GM18508 (cell line): ENCODE measurements around the gene SLIT3.

Source experiments
- ATAC-seq: cut with Tn5 transposase; IDR thresholded peaks from one replicate; pipeline ENCODE4 v1.9.1; 2021; ENCODE audit warnings: moderate number of reproducible peaks; ENCODE audit not compliant: insufficient read depth, unreplicated experiment

The SLIT3 gene

GRCh38 chr5:169052207-169052606, 248.7 kb downstream of the SLIT3 start:
- ATAC-seq, result no peak

- no peak for ATAC-seq
These were observed 249.6 kb downstream of the SLIT3 start for GRCh38 chr5:169051351-169051750.

- no peak for ATAC-seq
These were observed 250.3 kb downstream of the SLIT3 start for GRCh38 chr5:169050636-169051035.

GRCh38 chr5:169050146-169050571, 250.8 kb downstream of the SLIT3 start:
- no peak for ATAC-seq

- ATAC-seq, result no peak
These were observed 251.2 kb downstream of the SLIT3 start for GRCh38 chr5:169049712-169050111.

GRCh38 chr5:169048181-169049125, 252.5 kb downstream of the SLIT3 start:
- no peak for ATAC-seq

- ATAC-seq, result no peak
These were observed 256.0 kb downstream of the SLIT3 start for GRCh38 chr5:169044962-169045361.

GRCh38 chr5:169041180-169041579, 259.8 kb downstream of the SLIT3 start:
- no peak for ATAC-seq

GRCh38 chr5:169039592-169039991, 261.3 kb downstream of the SLIT3 start:
- ATAC-seq, result no peak

- no peak for ATAC-seq
These were observed 263.5 kb downstream of the SLIT3 start for GRCh38 chr5:169037466-169037865.

- no peak for ATAC-seq
These were observed 264.7 kb downstream of the SLIT3 start for GRCh38 chr5:169036079-169036805.

- ATAC-seq, result no peak
These were observed 271.2 kb downstream of the SLIT3 start for GRCh38 chr5:169029661-169030274.

- no peak for ATAC-seq
These were observed 271.9 kb downstream of the SLIT3 start for GRCh38 chr5:169029037-169029436.

- no peak for ATAC-seq
These were observed 273.4 kb downstream of the SLIT3 start for GRCh38 chr5:169027501-169028061.

GRCh38 chr5:169025491-169025890, 275.4 kb downstream of the SLIT3 start:
- no peak for ATAC-seq

- ATAC-seq, result no peak
These were observed 276.5 kb downstream of the SLIT3 start for GRCh38 chr5:169024421-169024820.

- ATAC-seq, result no peak
These were observed 278.2 kb downstream of the SLIT3 start for GRCh38 chr5:169022718-169023117.

- ATAC-seq, result no peak
These were observed 280.8 kb downstream of the SLIT3 start for GRCh38 chr5:169020102-169020501.

- no peak for ATAC-seq
These were observed 282.0 kb downstream of the SLIT3 start for GRCh38 chr5:169018925-169019324.

GRCh38 chr5:169015991-169016390, 284.9 kb downstream of the SLIT3 start:
- ATAC-seq, result no peak

GRCh38 chr5:169013846-169014245, 287.1 kb downstream of the SLIT3 start:
- ATAC-seq, result no peak
